K562 (cell line): ENCODE measurements around the gene FCGR3B. TPM values are rescaled to one million over a fixed set of nuclear protein-coding genes. Genes with fewer than 3 reads are reported as not detected.

Experiments
- MGA ChIP-seq: fragments of 450-650 bp; IDR thresholded peaks from 2 replicates; pipeline ENCODE4 v1.6.1; 2016; ENCODE audit warnings: mild to moderate bottlenecking, moderate library complexity
- POLR2A ChIP-seq: fragments of 450-650 bp; conservative IDR thresholded peaks from 2 replicates; pipeline ENCODE4 v1.6.1; 2016
- STAT5A ChIP-seq: IDR thresholded peaks from 2 replicates; pipeline ENCODE4 v1.6.1; 2012; ENCODE audit warnings: low read length, inconsistent platforms, borderline replicate concordance
- polyA plus RNA-seq, 8 experiments: library from polyadenylated mRNA; depleted of rRNA in 4 of 8; stranded (reverse) in 5 of 8; unstranded in 3 of 8; fragments of >200 nt; fragmentation: Nextera tagmentation in 2 of 8; fragmentation: Illumina TruSeq in 1 of 8; extraction: Ambion mirVana in 2 of 8; extraction: Trizol in 1 of 8; gene quantifications; 2 replicates each; pipeline versions ENCODE4 v1.2.1 to v1.2.3, GENCODE V29; 2011 to 2014; ENCODE audit warnings: inconsistent platforms in 1 of 8, missing spikeins in 1 of 8
- total RNA-seq, 7 experiments: library from RNA; depleted of rRNA in 6 of 7; stranded (reverse); fragments of >200 nt in 6 of 7; fragmentation: Illumina TruSeq in 2 of 7; extraction: Trizol in 2 of 7; gene quantifications; 2 replicates each; pipeline versions ENCODE4 v1.2.1 to v1.2.3, GENCODE V29; 2011 to 2021; ENCODE audit warnings: low replicate concordance in 1 of 7
- TF ChIP-seq, protein P1 (sequence below): sonication (generic); formaldehyde crosslinking; IDR thresholded peaks from 2 replicates; pipeline ENCODE4 v1.8.1; 2023; ENCODE audit warnings: mild to moderate bottlenecking, missing genetic modification reagents
- TF ChIP-seq, protein P2 (sequence below): IDR thresholded peaks from 3 replicates; pipeline ENCODE4 v1.6.1; 2011; ENCODE audit warnings: borderline replicate concordance, mild to moderate bottlenecking, moderate library complexity; ENCODE audit not compliant: insufficient read length; ENCODE audit errors: extremely low read depth

Gene FCGR3B
- total and polyA plus RNA-seq, 9 of the 15 experiments (the other 6 are each of a cell fraction or from before 2014, with no cell fraction given): 0.18 to 1.1 (median 0.40) TPM

DNA sequence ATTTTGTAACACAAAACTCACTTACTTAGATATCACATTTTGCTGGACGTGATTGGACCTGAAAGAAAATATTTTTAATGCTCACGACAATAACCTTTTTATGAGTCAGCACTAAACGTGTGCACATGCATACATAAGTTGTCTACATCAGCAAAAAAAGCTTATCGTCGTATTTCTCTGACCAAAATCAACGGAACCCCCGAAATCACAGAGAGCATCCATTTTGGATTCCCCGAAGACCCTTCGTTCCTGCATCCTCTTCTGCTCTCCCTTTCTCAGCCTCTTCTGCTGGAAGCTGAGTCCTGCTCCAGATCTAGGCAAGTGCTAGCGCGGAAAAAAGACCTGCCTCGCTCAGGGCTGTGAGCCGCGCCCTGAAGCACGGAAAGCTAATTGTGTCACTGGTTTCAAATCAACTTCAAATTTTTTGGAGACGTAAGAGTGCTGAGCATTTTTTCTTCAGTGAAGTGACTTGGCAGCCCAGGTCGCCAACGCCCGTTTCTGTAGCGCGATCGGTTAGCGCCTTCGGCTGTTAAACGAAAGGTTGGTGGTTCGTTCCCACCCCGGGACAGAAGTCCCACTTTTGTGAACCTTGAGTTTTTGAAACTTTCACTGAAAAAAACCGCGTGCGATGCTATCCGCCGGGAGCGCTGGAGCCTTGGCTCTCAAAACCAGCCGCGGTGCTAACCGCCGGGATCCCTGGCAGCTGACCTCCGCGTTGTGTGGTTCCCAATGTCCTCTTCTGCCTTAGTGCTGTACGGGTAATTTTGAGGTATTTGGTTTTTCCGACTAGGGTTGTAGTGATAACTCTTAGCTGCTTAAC, 9.6 kb downstream of the FCGR3B start (continued):
- TF ChIP-seq MGA: 0 out of 2 replicates have a peak, but pooled peaks have one; percentile 32
- TF ChIP-seq, protein P1, sequence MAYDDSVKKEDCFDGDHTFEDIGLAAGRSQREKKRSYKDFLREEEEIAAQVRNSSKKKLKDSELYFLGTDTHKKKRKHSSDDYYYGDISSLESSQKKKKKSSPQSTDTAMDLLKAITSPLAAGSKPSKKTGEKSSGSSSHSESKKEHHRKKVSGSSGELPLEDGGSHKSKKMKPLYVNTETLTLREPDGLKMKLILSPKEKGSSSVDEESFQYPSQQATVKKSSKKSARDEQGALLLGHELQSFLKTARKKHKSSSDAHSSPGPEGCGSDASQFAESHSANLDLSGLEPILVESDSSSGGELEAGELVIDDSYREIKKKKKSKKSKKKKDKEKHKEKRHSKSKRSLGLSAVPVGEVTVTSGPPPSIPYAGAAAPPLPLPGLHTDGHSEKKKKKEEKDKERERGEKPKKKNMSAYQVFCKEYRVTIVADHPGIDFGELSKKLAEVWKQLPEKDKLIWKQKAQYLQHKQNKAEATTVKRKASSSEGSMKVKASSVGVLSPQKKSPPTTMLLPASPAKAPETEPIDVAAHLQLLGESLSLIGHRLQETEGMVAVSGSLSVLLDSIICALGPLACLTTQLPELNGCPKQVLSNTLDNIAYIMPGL (CRISPR knock-in tag): peak; percentile 66; the same call in 1 of the 2 replicates
- TF ChIP-seq STAT5A: peak; percentile 29; the same call in 1 of the 2 replicates
- TF ChIP-seq POLR2A: peak; percentile 60
- TF ChIP-seq, protein P2, sequence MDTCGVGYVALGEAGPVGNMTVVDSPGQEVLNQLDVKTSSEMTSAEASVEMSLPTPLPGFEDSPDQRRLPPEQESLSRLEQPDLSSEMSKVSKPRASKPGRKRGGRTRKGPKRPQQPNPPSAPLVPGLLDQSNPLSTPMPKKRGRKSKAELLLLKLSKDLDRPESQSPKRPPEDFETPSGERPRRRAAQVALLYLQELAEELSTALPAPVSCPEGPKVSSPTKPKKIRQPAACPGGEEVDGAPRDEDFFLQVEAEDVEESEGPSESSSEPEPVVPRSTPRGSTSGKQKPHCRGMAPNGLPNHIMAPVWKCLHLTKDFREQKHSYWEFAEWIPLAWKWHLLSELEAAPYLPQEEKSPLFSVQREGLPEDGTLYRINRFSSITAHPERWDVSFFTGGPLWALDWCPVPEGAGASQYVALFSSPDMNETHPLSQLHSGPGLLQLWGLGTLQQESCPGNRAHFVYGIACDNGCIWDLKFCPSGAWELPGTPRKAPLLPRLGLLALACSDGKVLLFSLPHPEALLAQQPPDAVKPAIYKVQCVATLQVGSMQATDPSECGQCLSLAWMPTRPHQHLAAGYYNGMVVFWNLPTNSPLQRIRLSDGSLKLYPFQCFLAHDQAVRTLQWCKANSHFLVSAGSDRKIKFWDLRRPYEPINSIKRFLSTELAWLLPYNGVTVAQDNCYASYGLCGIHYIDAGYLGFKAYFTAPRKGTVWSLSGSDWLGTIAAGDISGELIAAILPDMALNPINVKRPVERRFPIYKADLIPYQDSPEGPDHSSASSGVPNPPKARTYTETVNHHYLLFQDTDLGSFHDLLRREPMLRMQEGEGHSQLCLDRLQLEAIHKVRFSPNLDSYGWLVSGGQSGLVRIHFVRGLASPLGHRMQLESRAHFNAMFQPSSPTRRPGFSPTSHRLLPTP: peak; percentile 81
